ENCODE measurements around the gene PADI2.

The PADI2 gene

DNA sequence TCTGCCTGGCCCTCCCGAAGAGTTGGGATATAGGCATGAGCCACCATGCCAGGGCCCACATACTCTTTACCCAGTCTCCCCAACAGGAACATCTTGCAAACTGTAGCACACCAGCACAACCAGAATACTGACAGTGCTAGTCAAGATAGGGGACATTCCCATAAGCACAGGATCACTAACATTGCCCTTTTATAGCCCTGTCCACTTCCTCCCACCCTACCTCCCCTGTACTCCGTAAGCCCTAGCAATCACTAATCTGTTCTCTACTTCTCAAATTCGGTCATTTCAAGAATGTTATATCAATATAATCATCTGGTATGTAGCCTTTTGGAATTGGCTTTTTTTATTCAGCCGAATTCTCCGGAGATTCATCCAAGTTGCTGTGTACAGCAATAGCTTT is 71.3 kb downstream of the PADI2 start:
- Histone ChIP-seq H3K4me2 (ENCODE audit: low read length) (no peak overlapping the region), H3K9ac (ENCODE audit: low read depth, low read length) (no peak overlapping the region), H3K27me3 (ENCODE audit: control insufficient read depth, insufficient read depth, low read length) (no peaks in the 10 kb centered on the region), H3K36me3 (ENCODE audit: insufficient read depth, low read length) (peaks cover 28% of the 10 kb centered on the region), H3K4me3 (ENCODE audit: low read length) (no peak overlapping the region), H3K4me1 (ENCODE audit: control insufficient read depth, insufficient read depth, low read length) (peaks cover 10% of the 10 kb centered on the region), H3K9me3 (replicated peaks; ENCODE audit: low read length) (no peaks in the 10 kb centered on the region)

DNA sequence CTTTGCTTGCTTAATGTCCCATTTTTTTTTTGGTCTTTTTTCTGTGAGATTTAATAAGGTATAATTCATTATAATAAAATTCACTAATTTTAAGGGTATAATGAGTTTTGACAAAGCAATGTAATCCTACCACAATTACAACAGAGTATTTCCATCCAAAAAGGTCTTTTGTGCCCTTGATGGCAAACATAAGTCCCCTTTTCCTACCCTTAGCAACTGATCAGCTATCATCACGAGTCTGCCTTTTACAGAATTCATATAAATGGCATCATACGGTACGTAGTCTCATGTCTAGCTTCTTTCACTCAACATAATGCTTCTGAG is 73.0 kb downstream of the PADI2 start:
- no peaks in the 10 kb centered on the region for H3K9me3 ChIP-seq (replicated peaks; ENCODE audit: low read length)
- H3K36me3 ChIP-seq (ENCODE audit: insufficient read depth, low read length) = peaks cover 40% of the 10 kb centered on the region
- no peak overlapping the region for H3K9ac ChIP-seq (ENCODE audit: low read depth, low read length)
- H3K27me3 ChIP-seq (ENCODE audit: control insufficient read depth, insufficient read depth, low read length) = no peaks in the 10 kb centered on the region
- H3K4me3 ChIP-seq (ENCODE audit: low read length) = no peak overlapping the region
- H3K4me2 ChIP-seq (ENCODE audit: low read length) = no peak overlapping the region
- peaks cover 3% of the 10 kb centered on the region for H3K4me1 ChIP-seq (ENCODE audit: control insufficient read depth, insufficient read depth, low read length)

DNA sequence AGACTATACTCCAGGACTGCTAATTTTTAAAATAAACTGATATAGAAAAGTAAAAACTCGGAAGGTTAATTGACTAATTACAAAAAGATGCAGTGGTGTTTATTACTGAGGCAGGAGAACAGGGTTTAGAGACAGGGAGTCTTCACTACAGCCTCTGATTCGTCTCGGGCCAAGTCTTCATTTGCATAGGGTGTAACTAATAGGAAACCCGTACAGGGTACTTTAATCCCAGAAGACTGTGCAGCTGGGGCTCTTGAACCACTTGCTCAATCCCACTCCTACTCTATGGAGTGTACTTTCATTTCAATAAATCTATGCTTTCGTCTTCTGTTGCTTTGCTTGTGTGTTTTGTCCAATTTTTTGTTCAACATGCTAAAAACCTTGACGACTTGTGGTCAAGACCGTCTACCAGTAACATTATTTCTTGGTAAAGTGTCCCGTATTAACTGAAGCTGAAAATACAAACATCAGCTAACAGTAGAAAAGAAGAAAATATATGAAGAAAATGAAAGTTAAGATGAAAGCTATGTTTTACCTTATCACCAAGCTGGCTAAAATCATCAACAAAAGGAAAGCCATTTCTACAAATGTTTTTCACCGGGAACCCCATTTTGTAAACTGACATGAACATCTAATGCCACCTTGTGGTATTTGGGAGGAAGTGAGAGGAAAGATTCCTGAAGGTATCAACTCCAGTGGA is 73.5 kb downstream of the PADI2 start:
- Histone ChIP-seq H3K4me3 (ENCODE audit: low read length) (peak overlapping the region; percentile 20), H3K27me3 (ENCODE audit: control insufficient read depth, insufficient read depth, low read length) (no peaks in the 10 kb centered on the region), H3K4me1 (ENCODE audit: control insufficient read depth, insufficient read depth, low read length) (peaks cover 3% of the 10 kb centered on the region), H3K36me3 (ENCODE audit: insufficient read depth, low read length) (peaks cover 43% of the 10 kb centered on the region), H3K4me2 (ENCODE audit: low read length) (peak overlapping the region; percentile 67), H3K9ac (ENCODE audit: low read depth, low read length) (peak overlapping the region; percentile 45), H3K9me3 (replicated peaks; ENCODE audit: low read length) (no peaks in the 10 kb centered on the region)

DNA sequence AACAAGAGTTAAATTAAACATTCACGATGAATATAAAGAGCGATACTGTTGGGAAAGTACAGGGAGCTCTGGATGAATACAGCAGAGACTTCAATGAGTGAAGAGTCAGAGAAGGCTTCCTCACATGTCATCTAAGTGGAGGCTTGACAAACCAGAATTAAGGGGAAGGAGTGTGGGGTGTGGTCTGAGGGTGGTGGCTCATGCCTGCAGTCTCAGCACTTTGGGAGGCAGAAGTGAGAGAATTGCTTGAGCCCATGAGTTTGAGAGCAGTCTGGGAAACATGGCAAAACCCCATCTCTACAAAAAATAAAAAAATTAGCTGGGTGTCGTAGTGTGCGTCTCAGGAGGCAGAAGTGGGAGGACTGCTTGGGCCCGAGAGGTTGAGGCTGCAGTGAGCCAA is 74.1 kb downstream of the PADI2 start:
- Histone ChIP-seq H3K27me3 (ENCODE audit: control insufficient read depth, insufficient read depth, low read length) (no peaks in the 10 kb centered on the region), H3K4me2 (ENCODE audit: low read length) (no peak overlapping the region), H3K4me1 (ENCODE audit: control insufficient read depth, insufficient read depth, low read length) (peaks cover 3% of the 10 kb centered on the region), H3K36me3 (ENCODE audit: insufficient read depth, low read length) (peaks cover 44% of the 10 kb centered on the region), H3K9ac (ENCODE audit: low read depth, low read length) (no peak overlapping the region), H3K9me3 (replicated peaks; ENCODE audit: low read length) (no peaks in the 10 kb centered on the region), H3K4me3 (ENCODE audit: low read length) (no peak overlapping the region)

DNA sequence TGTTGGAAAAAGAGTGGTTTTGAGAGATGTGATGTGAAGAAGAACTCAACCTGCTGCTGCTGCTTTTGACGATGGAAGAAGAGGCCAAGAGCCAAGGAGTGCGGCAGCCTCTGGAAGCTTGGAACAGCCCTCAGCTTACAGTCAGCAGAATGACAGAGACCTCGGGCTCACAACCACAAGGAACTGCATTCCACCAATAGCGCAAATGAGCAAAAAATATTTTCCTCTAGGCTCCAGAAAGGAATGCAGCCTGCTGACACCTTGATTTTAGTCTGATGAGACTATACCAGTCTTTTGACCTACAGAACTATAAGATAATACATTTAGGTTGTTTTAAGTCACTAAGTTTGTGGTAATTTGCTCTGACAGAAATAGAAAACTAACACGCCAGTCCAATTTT is 75.6 kb downstream of the PADI2 start:
- peaks cover 43% of the 10 kb centered on the region for H3K36me3 ChIP-seq (ENCODE audit: insufficient read depth, low read length)
- no peak overlapping the region for H3K4me3 ChIP-seq (ENCODE audit: low read length)
- no peaks in the 10 kb centered on the region for H3K27me3 ChIP-seq (ENCODE audit: control insufficient read depth, insufficient read depth, low read length)
- H3K4me2 ChIP-seq (ENCODE audit: low read length) = no peak overlapping the region
- peaks cover 3% of the 10 kb centered on the region for H3K4me1 ChIP-seq (ENCODE audit: control insufficient read depth, insufficient read depth, low read length)
- H3K9me3 ChIP-seq (replicated peaks; ENCODE audit: low read length) = no peaks in the 10 kb centered on the region
- no peak overlapping the region for H3K9ac ChIP-seq (ENCODE audit: low read depth, low read length)

DNA sequence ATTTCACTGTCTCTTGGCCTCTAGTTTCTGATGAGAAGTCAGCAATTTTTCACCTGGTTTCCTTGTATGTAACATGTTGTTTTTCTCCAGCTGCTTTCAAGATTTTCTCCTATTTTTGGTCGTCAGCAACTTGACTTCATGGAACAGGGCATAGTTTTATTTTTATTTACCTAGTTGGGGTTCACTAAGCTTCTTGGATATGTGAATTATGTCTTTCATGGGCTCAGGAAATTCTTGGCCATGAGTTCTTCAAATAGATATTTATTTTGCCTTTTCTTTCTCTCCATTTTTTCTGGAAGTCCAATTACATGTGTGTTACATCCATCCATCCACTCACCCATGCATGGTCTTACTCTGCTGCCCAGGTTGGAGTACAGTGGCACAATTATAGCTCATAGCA is 79.1 kb downstream of the PADI2 start:
- Histone ChIP-seq H3K4me2 (ENCODE audit: low read length) (no peak overlapping the region), H3K36me3 (ENCODE audit: insufficient read depth, low read length) (peaks cover 42% of the 10 kb centered on the region), H3K4me1 (ENCODE audit: control insufficient read depth, insufficient read depth, low read length) (no peaks in the 10 kb centered on the region), H3K9ac (ENCODE audit: low read depth, low read length) (no peak overlapping the region), H3K9me3 (replicated peaks; ENCODE audit: low read length) (no peaks in the 10 kb centered on the region), H3K27me3 (ENCODE audit: control insufficient read depth, insufficient read depth, low read length) (no peaks in the 10 kb centered on the region), H3K4me3 (ENCODE audit: low read length) (no peak overlapping the region)

DNA sequence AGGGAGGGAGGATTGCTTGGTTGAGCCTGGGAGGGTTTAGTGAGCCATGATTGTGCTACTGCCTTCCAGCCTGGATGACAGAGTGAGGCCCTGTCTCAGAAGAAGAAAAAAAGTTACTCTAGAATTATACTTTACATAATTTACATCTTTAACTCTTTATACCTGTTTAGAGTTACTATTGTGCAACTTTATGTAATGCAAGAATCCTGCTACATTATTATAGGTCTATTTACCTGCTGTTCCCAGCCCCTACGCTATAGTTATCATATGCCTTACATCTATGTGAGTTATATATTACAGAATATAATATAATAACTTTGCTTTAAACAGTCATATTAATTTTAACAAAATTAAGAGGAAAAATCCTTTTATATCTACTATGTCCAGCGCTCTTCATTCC is 79.7 kb downstream of the PADI2 start:
- Histone ChIP-seq H3K9ac (ENCODE audit: low read depth, low read length) (no peak overlapping the region), H3K9me3 (replicated peaks; ENCODE audit: low read length) (no peaks in the 10 kb centered on the region), H3K4me1 (ENCODE audit: control insufficient read depth, insufficient read depth, low read length) (no peaks in the 10 kb centered on the region), H3K4me3 (ENCODE audit: low read length) (no peak overlapping the region), H3K4me2 (ENCODE audit: low read length) (no peak overlapping the region), H3K36me3 (ENCODE audit: insufficient read depth, low read length) (peaks cover 37% of the 10 kb centered on the region), H3K27me3 (ENCODE audit: control insufficient read depth, insufficient read depth, low read length) (no peaks in the 10 kb centered on the region)

DNA sequence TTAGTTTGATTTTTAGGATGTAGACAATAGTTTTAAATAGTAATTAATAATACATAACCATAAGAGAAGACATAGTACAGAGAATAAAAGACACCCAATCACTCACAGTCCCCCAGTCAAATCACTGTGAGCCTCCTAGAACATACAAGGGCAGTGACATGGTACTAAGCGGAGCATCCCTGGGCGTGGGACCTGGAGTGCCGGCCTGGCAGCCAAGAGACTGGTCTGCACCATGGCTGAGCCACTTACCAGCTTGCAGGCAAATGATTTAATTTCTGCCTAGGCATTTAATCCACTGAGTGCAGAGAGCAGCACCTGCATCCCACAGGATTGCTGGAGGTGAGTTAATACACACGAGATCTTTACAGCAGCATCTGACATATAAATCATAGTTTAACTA is 85.8 kb downstream of the PADI2 start:
- Histone ChIP-seq H3K9me3 (replicated peaks; ENCODE audit: low read length) (no peaks in the 10 kb centered on the region), H3K27me3 (ENCODE audit: control insufficient read depth, insufficient read depth, low read length) (no peaks in the 10 kb centered on the region), H3K4me2 (ENCODE audit: low read length) (no peak overlapping the region), H3K9ac (ENCODE audit: low read depth, low read length) (no peak overlapping the region), H3K4me3 (ENCODE audit: low read length) (no peak overlapping the region), H3K4me1 (ENCODE audit: control insufficient read depth, insufficient read depth, low read length) (no peaks in the 10 kb centered on the region), H3K36me3 (ENCODE audit: insufficient read depth, low read length) (peaks cover 28% of the 10 kb centered on the region)

DNA sequence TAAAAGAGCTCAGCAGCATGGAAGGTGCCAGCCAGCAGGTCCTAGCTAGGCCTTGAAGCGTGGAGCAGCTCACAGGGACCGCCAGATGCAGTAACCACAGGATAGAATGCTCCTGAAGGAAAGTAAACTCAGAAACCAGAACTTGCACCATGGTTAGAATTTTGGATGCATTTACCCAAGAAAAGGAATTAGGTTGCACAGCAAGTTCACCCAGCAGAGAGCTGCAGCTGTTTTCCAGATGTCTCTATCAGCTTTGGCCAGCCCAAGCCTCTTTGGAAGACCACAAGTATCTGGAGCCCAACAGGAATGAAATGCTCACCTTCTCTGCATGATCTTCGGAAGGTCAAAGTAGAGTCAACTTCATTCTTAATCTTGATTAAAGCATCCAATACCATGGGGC is 86.5 kb downstream of the PADI2 start:
- H3K36me3 ChIP-seq (ENCODE audit: insufficient read depth, low read length) = peaks cover 34% of the 10 kb centered on the region
- no peak overlapping the region for H3K4me2 ChIP-seq (ENCODE audit: low read length)
- peaks cover 3% of the 10 kb centered on the region for H3K4me1 ChIP-seq (ENCODE audit: control insufficient read depth, insufficient read depth, low read length)
- no peak overlapping the region for H3K4me3 ChIP-seq (ENCODE audit: low read length)
- H3K9me3 ChIP-seq (replicated peaks; ENCODE audit: low read length) = no peaks in the 10 kb centered on the region
- no peaks in the 10 kb centered on the region for H3K27me3 ChIP-seq (ENCODE audit: control insufficient read depth, insufficient read depth, low read length)
- no peak overlapping the region for H3K9ac ChIP-seq (ENCODE audit: low read depth, low read length)

DNA sequence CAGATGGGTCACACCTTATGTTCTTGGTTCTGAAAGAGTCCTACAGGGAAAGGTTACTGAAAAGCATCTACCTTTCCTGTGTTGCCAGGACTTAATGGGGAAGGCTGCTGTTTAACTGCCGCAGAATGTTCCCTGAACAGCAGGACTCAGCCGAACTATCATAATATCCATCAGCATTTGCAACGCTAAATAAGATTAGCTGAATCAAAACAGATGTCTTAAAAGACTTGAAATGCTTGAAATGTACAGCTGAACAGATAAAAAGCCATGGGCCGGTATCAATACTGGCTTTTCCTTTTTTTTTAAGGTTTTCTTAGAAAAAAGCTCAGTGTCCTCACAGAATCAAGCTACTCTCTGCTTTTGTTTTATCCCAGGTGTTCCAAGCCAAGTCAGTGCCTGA is 87.8 kb downstream of the PADI2 start:
- Histone ChIP-seq H3K9ac (ENCODE audit: low read depth, low read length) (no peak overlapping the region), H3K4me2 (ENCODE audit: low read length) (no peak overlapping the region), H3K27me3 (ENCODE audit: control insufficient read depth, insufficient read depth, low read length) (no peaks in the 10 kb centered on the region), H3K4me1 (ENCODE audit: control insufficient read depth, insufficient read depth, low read length) (peaks cover 4% of the 10 kb centered on the region), H3K4me3 (ENCODE audit: low read length) (no peak overlapping the region), H3K36me3 (ENCODE audit: insufficient read depth, low read length) (peaks cover 45% of the 10 kb centered on the region), H3K9me3 (replicated peaks; ENCODE audit: low read length) (no peaks in the 10 kb centered on the region)

DNA sequence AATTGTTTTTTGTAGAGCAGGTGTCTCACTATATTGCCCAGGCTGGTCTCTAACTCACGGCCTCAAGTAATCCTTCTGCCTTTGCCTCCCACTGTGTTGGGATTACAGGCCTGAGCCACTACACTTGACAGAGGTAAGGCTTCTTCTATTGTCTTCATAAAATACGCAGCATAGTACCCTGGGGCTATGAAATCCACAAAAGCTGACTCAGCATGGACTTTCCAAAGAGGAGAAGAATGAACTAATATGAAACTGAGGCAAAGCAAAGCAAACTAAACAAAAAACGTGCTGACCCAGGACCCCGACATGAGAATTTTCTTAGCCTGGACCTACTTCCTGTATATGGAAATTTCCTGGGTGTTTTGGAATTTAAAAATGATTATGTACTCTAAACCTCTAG is 89.0 kb downstream of the PADI2 start:
- peaks cover 53% of the 10 kb centered on the region for H3K36me3 ChIP-seq (ENCODE audit: insufficient read depth, low read length)
- H3K9ac ChIP-seq (ENCODE audit: low read depth, low read length) = no peak overlapping the region
- H3K4me2 ChIP-seq (ENCODE audit: low read length) = no peak overlapping the region
- H3K4me3 ChIP-seq (ENCODE audit: low read length) = no peak overlapping the region
- no peaks in the 10 kb centered on the region for H3K27me3 ChIP-seq (ENCODE audit: control insufficient read depth, insufficient read depth, low read length)
- H3K4me1 ChIP-seq (ENCODE audit: control insufficient read depth, insufficient read depth, low read length) = peaks cover 4% of the 10 kb centered on the region
- no peaks in the 10 kb centered on the region for H3K9me3 ChIP-seq (replicated peaks; ENCODE audit: low read length)

DNA sequence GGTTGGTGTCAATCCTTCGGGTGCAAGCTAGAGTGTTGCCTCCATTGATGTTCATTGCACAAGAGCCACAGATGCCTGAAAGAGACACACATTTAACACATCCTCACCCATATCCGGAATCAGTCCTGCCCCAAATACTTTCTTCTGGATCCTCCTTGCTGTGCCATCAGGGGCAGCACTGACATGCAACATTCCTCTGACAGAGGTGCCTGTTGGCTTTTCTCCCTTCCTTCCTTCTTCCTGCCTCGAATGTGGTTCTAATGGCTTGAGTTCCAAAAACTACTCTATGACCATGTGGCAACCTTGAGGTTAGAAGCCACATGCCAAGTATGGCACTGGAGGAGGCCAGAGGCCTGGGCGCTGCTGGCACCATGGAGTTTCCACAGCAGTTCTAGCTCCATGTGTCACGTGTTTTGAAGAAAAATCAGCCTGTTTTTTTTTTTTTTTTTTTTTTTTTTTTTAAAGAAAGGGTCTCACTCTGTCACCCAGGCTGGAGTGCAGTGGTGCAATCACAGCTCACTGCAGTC is 90.5 kb downstream of the PADI2 start:
- Histone ChIP-seq H3K4me2 (ENCODE audit: low read length) (no peak overlapping the region), H3K27me3 (ENCODE audit: control insufficient read depth, insufficient read depth, low read length) (no peaks in the 10 kb centered on the region), H3K9me3 (replicated peaks; ENCODE audit: low read length) (no peaks in the 10 kb centered on the region), H3K4me3 (ENCODE audit: low read length) (no peak overlapping the region), H3K4me1 (ENCODE audit: control insufficient read depth, insufficient read depth, low read length) (peaks cover 4% of the 10 kb centered on the region), H3K36me3 (ENCODE audit: insufficient read depth, low read length) (peaks cover 63% of the 10 kb centered on the region), H3K9ac (ENCODE audit: low read depth, low read length) (no peak overlapping the region)
